Astrocyte (in vitro differentiated cells and primary cell): ENCODE results near the gene ASTN1.

Source experiments
- CTCF ChIP-seq: IDR thresholded peaks from 2 replicates; pipeline ENCODE4 v1.5.1; 2011; ENCODE audit warnings: low read depth, mild to moderate bottlenecking, inconsistent platforms, low read length, moderate library complexity; ENCODE audit not compliant: insufficient read depth
- EZH2 ChIP-seq: IDR thresholded peaks from 2 replicates; pipeline ENCODE4 v1.6.1; 2012; ENCODE audit warnings: mild to moderate bottlenecking, low read length, inconsistent platforms; ENCODE audit not compliant: insufficient read depth

GRCh38 chr1:176877557-176877956 lies 287.0 kb downstream of the ASTN1 start:
- no peak for TF ChIP-seq CTCF
- no peak for TF ChIP-seq EZH2
